Body of pancreas (tissue), 4 donors: Measurements from ENCODE around the gene RAB21.

Experiments
- POLR2A ChIP-seq, 3 donors: fragments of 450-650 bp; IDR thresholded peaks; one replicate each; pipeline ENCODE4 v1.6.1; 2016; ENCODE audit warnings: antibody characterized with exemption in 3 of 3, mild to moderate bottlenecking in 2 of 3
- TF ChIP-seq, protein P1 (sequence below), 7 experiments: fragments of 450-650 bp in 4 of 7; fragments of 200-600 bp in 3 of 7; sonication (generic) in 3 of 7; IDR thresholded peaks; one replicate each; pipeline ENCODE4 v1.5.1; 2016 to 2019; ENCODE audit warnings: antibody characterized with exemption in 7 of 7

DNA sequence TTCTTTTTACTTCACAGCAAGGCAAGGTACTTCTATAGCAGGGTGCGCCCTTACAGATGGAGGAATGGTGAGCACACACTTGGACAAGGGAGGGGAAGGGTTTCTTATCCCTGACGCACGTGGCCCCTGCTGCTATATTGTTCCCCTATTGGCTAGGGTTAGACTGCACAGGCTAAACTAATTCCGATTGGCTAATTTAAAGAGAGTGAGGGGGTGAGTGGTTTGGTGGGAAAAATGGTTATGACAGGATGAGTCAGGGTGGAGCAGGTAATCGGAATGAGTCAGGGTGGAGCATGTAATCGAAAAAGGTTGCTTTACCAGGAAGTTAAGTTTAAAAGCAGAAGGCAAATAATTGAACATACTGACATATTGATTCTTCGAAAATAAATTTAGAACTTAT, 23.7 kb upstream of the RAB21 start:
- TF ChIP-seq, protein P1, sequence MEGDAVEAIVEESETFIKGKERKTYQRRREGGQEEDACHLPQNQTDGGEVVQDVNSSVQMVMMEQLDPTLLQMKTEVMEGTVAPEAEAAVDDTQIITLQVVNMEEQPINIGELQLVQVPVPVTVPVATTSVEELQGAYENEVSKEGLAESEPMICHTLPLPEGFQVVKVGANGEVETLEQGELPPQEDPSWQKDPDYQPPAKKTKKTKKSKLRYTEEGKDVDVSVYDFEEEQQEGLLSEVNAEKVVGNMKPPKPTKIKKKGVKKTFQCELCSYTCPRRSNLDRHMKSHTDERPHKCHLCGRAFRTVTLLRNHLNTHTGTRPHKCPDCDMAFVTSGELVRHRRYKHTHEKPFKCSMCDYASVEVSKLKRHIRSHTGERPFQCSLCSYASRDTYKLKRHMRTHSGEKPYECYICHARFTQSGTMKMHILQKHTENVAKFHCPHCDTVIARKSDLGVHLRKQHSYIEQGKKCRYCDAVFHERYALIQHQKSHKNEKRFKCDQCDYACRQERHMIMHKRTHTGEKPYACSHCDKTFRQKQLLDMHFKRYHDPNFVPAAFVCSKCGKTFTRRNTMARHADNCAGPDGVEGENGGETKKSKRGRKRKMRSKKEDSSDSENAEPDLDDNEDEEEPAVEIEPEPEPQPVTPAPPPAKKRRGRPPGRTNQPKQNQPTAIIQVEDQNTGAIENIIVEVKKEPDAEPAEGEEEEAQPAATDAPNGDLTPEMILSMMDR (IDR thresholded peaks at IDR 0.05), result no peak
- no peak for TF ChIP-seq POLR2A (IDR thresholded peaks at IDR 0.05)
